Tongue (tissue), 2 donors: ENCODE results near the gene NQO1. TPM values are rescaled to one million over a fixed set of nuclear protein-coding genes. Genes with fewer than 3 reads are reported as not detected.

ENCODE experiments used
- DNase-seq: peaks from one replicate; pipeline ENCODE4 v3.0.0-alpha.2; 2015
- total RNA-seq: library from RNA; depleted of rRNA; stranded (reverse); fragments of >200 nt; gene quantifications from one replicate; pipeline ENCODE4 v1.2.3, GENCODE V29; 2014

NQO1 gene
- total RNA-seq, 1 donor from 2014 or later, result 6.1 TPM

GRCh38 chr16:69706256-69706974, 19.9 kb downstream of the NQO1 start:
- DNase-seq, result no peak

GRCh38 chr16:69703638-69704037, 22.7 kb downstream of the NQO1 start:
- DNase-seq, result no peak

GRCh38 chr16:69701866-69702265, 24.5 kb downstream of the NQO1 start:
- no peak for DNase-seq

- DNase-seq, result no peak
Observed at GRCh38 chr16:69701452-69701851, 24.9 kb downstream of the NQO1 start.

- no peak for DNase-seq
Observed at GRCh38 chr16:69699915-69700314, 26.4 kb downstream of the NQO1 start.

- no peak for DNase-seq
Observed at GRCh38 chr16:69698404-69698803, 28.0 kb downstream of the NQO1 start.

GRCh38 chr16:69693916-69694315, 32.4 kb downstream of the NQO1 start:
- no peak for DNase-seq

GRCh38 chr16:69691980-69692911, 34.1 kb downstream of the NQO1 start:
- no peak for DNase-seq

GRCh38 chr16:69688589-69688988, 37.8 kb downstream of the NQO1 start:
- no peak for DNase-seq

GRCh38 chr16:69680358-69680757, 46.0 kb downstream of the NQO1 start:
- no peak for DNase-seq

- no peak for DNase-seq
Observed at GRCh38 chr16:69672998-69673713, 53.2 kb downstream of the NQO1 start.

- DNase-seq, result no peak
Observed at GRCh38 chr16:69672315-69672997, 53.9 kb downstream of the NQO1 start.

- no peak for DNase-seq
Observed at GRCh38 chr16:69669577-69669976, 56.8 kb downstream of the NQO1 start.

GRCh38 chr16:69663846-69664245, 62.5 kb downstream of the NQO1 start:
- no peak for DNase-seq

GRCh38 chr16:69662901-69663300, 63.5 kb downstream of the NQO1 start:
- DNase-seq, result no peak

GRCh38 chr16:69660166-69660565, 66.2 kb downstream of the NQO1 start:
- no peak for DNase-seq

Other genes starting within 250 kb of the NQO1 start
- gene NFAT5, start 160.6 kb downstream of the NQO1 start, total RNA-seq, result 45.6 TPM
- gene NOB1, start 28.4 kb upstream of the NQO1 start, total RNA-seq, result 19.2 TPM
- gene WWP2, start 35.8 kb upstream of the NQO1 start, total RNA-seq, result 32.1 TPM
- 0.62 TPM for gene CLEC18A, start 224.8 kb upstream of the NQO1 start, total RNA-seq